H9 (cell line): ENCODE results near the gene RASL10A. TPM values are rescaled to one million over a fixed set of nuclear protein-coding genes. Genes with fewer than 3 reads are reported as not detected.

Experiments used
- DNase-seq: peaks from one replicate; pipeline ENCODE4 v3.0.0-alpha.2; 2017
- H2AFZ ChIP-seq: one replicate; pipeline ENCODE4 v1.6.1; 2013; ENCODE audit warnings: mild to moderate bottlenecking, low read length, control low read depth, moderate library complexity
- H2AK5ac ChIP-seq: 2 replicates; pipeline ENCODE4 v1.6.1; 2013; ENCODE audit warnings: low read length, control low read depth, mixed read lengths; ENCODE audit not compliant: insufficient read length
- H2BK120ac ChIP-seq: one replicate; pipeline ENCODE4 v1.6.1; 2013; ENCODE audit warnings: low read depth, mild to moderate bottlenecking, low read length, control low read depth, inconsistent platforms; ENCODE audit not compliant: poor library complexity, severe bottlenecking
- H2BK12ac ChIP-seq: 2 replicates; pipeline ENCODE4 v1.6.1; 2013; ENCODE audit warnings: low read length, control low read depth, mixed read lengths, low read depth; ENCODE audit not compliant: insufficient read length
- H2BK15ac ChIP-seq: 2 replicates; pipeline ENCODE4 v1.6.1; 2013; ENCODE audit warnings: low read depth, low read length, control low read depth
- H2BK20ac ChIP-seq: one replicate; pipeline ENCODE4 v1.6.1; 2013; ENCODE audit warnings: low read depth, mild to moderate bottlenecking, low read length, control low read depth, inconsistent platforms; ENCODE audit not compliant: poor library complexity, severe bottlenecking
- H2BK5ac ChIP-seq: 2 replicates; pipeline ENCODE4 v1.6.1; 2013; ENCODE audit warnings: low read length, control low read depth, mixed read lengths; ENCODE audit not compliant: insufficient read length
- H3K14ac ChIP-seq: 2 replicates; pipeline ENCODE4 v1.6.1; 2013; ENCODE audit warnings: low read length, control low read depth; ENCODE audit not compliant: insufficient read depth
- H3K18ac ChIP-seq: 2 replicates; pipeline ENCODE4 v1.6.1; 2013; ENCODE audit warnings: low read depth, mild to moderate bottlenecking, mixed read lengths, low read length, control low read depth; ENCODE audit not compliant: insufficient read length
- H3K23ac ChIP-seq: 2 replicates; pipeline ENCODE4 v1.6.1; 2013; ENCODE audit warnings: low read length, control low read depth, mixed read lengths, low read depth; ENCODE audit not compliant: insufficient read length
- H3K23me2 ChIP-seq: 2 replicates; pipeline ENCODE4 v1.6.1; 2013; ENCODE audit warnings: low read depth, mild to moderate bottlenecking, mixed read lengths, low read length, control low read depth; ENCODE audit not compliant: insufficient read length, poor library complexity, severe bottlenecking
- H3K27ac ChIP-seq: 2 replicates; pipeline ENCODE4 v1.5.1; 2013; ENCODE audit warnings: low read length, control low read depth, mixed read lengths, low read depth; ENCODE audit not compliant: insufficient read length
- H3K27me3 ChIP-seq: 2 replicates; pipeline ENCODE4 v1.6.1; 2013; ENCODE audit warnings: low read length, control low read depth, inconsistent platforms; ENCODE audit not compliant: insufficient read depth
- H3K4ac ChIP-seq: 2 replicates; pipeline ENCODE4 v1.6.1; 2013; ENCODE audit warnings: low read depth, mild to moderate bottlenecking, control low read depth, inconsistent platforms, low read length, moderate library complexity
- H3K4me1 ChIP-seq: 2 replicates; pipeline ENCODE4 v1.6.1; 2013; ENCODE audit warnings: low read length, control low read depth, inconsistent platforms; ENCODE audit not compliant: insufficient read depth
- H3K4me2 ChIP-seq: 2 replicates; pipeline ENCODE4 v1.6.1; 2013; ENCODE audit warnings: low read length, control low read depth, mixed read lengths; ENCODE audit not compliant: insufficient read length, insufficient read depth
- H3K56ac ChIP-seq: 2 replicates; pipeline ENCODE4 v1.6.1; 2013; ENCODE audit warnings: low read depth, mild to moderate bottlenecking, mixed read lengths, low read length, control low read depth; ENCODE audit not compliant: insufficient read length
- H3K79me1 ChIP-seq: 2 replicates; pipeline ENCODE4 v1.6.1; 2013; ENCODE audit warnings: low read depth, mild to moderate bottlenecking, moderate library complexity, low read length, control low read depth, inconsistent platforms; ENCODE audit not compliant: insufficient read depth, poor library complexity, severe bottlenecking
- H3K79me2 ChIP-seq: 2 replicates; pipeline ENCODE4 v1.6.1; 2013; ENCODE audit warnings: low read length, control low read depth, inconsistent platforms; ENCODE audit not compliant: insufficient read depth
- H3K9ac ChIP-seq: 2 replicates; pipeline ENCODE4 v1.6.1; 2013; ENCODE audit warnings: low read length, control low read depth, mixed read lengths; ENCODE audit not compliant: insufficient read length; ENCODE audit errors: extremely low read depth
- H3K9me3 ChIP-seq: one replicate; pipeline ENCODE4 v1.6.1; 2013; ENCODE audit warnings: low read depth, low read length, inconsistent platforms; ENCODE audit not compliant: control insufficient read depth
- H3T11ph ChIP-seq: one replicate; pipeline ENCODE4 v1.6.1; 2013; ENCODE audit warnings: mild to moderate bottlenecking, low read length, control low read depth, inconsistent platforms
- H4K20me1 ChIP-seq: one replicate; pipeline ENCODE4 v1.6.1; 2013; ENCODE audit not compliant: control insufficient read depth, insufficient read length, insufficient read depth
- H4K5ac ChIP-seq: 2 replicates; pipeline ENCODE4 v1.6.1; 2013; ENCODE audit warnings: low read depth, mild to moderate bottlenecking, mixed read lengths, low read length, control low read depth; ENCODE audit not compliant: insufficient read length
- H4K8ac ChIP-seq: replicated peaks from 2 replicates; pipeline ENCODE4 v1.6.1; 2013; ENCODE audit warnings: low read length, control low read depth, mixed read lengths, low read depth; ENCODE audit not compliant: insufficient read length
- H4K91ac ChIP-seq: 2 replicates; pipeline ENCODE4 v1.6.1; 2013; ENCODE audit warnings: low read depth, mild to moderate bottlenecking, moderate library complexity, mixed read lengths, low read length, control low read depth; ENCODE audit not compliant: insufficient read length
- H3K27ac Mint-ChIP-seq, 3 experiments: 2 replicates in 2 of 3; 3 replicates in 1 of 3; pipeline ENCODE4 v1.8.0; 2020 to 2021; ENCODE audit warnings: mixed read lengths in 3 of 3, mild to moderate bottlenecking in 1 of 3, moderate library complexity in 1 of 3
- H3K27me3 Mint-ChIP-seq: 2 replicates; pipeline ENCODE4 v1.8.0; 2021; ENCODE audit warnings: low read depth, mild to moderate bottlenecking, moderate library complexity, mixed read lengths
- H3K36me3 Mint-ChIP-seq, 3 experiments: 2 replicates in 2 of 3; 3 replicates in 1 of 3; pipeline ENCODE4 v1.8.0; 2020 to 2021; ENCODE audit warnings: low read depth in 3 of 3, mixed read lengths in 3 of 3; ENCODE audit not compliant: insufficient read depth in 1 of 3
- H3K4me1 Mint-ChIP-seq, 2 experiments: 2 replicates each; pipeline ENCODE4 v1.8.0; 2020; ENCODE audit warnings: mixed read lengths in 2 of 2
- H3K4me3 Mint-ChIP-seq, 2 experiments: 2 replicates in 1 of 2; 3 replicates in 1 of 2; pipeline ENCODE4 v1.8.0; 2020 to 2021; ENCODE audit warnings: mild to moderate bottlenecking in 2 of 2, mixed read lengths in 2 of 2, moderate library complexity in 1 of 2
- H3K9me3 Mint-ChIP-seq, 2 experiments: 2 replicates in 1 of 2; 3 replicates in 1 of 2; pipeline ENCODE4 v1.8.0; 2020; ENCODE audit warnings: mild to moderate bottlenecking in 2 of 2, mixed read lengths in 2 of 2, moderate library complexity in 1 of 2
- WGBS: extraction: QIAGEN DNeasy Blood & Tissue Kit; methylation state at CpG from one replicate; pipeline ENCODE4 v1.1.7; 2013; ENCODE audit warnings: missing lambda C conversion rate, low lambda C conversion rate, mixed read lengths; ENCODE audit not compliant: insufficient read length; ENCODE audit errors: extremely low coverage; 5-methylcytosine and 5-hydroxymethylcytosine counted together
- total RNA-seq: library from RNA; stranded (reverse); gene quantifications from 2 replicates; pipeline ENCODE4 v1.2.1, GENCODE V29; 2021
- TF ChIP-seq, protein P1 (sequence below): fragments of 200-600 bp; sonication (generic); conservative IDR thresholded peaks from 3 replicates; pipeline ENCODE4 v1.8.0; 2021; ENCODE audit warnings: antibody characterized with exemption, mild to moderate bottlenecking

RASL10A gene
- total RNA-seq, 1 experiment from 2014 or later, result 0.90 TPM

DNA sequence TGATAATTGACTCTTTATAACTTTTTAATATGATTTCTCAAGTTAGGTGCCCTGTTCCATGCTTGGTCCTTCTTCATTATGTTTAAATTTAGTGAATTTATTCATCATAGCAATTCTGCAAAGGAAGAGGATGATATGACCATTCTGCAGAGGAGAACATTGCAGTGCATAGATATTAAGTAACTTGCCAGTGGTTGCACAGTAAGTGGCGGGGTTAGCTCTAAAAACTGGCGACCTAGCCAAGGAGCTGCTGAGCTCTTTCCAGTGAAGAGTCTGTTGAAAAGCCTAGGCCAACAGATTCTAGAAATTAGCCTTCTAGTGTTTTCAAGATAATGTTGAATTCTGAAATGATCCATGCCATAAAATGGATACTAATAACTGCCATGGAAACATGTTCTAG, 42.9 kb downstream of the RASL10A start:
- H4K20me1 ChIP-seq, result no peaks in the 10 kb centered on the region
- no peak overlapping the region for H2BK120ac ChIP-seq
- no CpG with 5 or more reads among the region's 2 CpGs for WGBS
- peaks cover 8% of the 10 kb centered on the region for H3K4me1 ChIP-seq
- no peak overlapping the region for H2AFZ ChIP-seq
- H3K23ac ChIP-seq, result no peak overlapping the region
- no peak for DNase-seq
- no peak overlapping the region for H3K56ac ChIP-seq
- no peak overlapping the region for H3K4ac ChIP-seq
- H2BK12ac ChIP-seq, result no peak overlapping the region
- no peak overlapping the region for H4K91ac ChIP-seq
- no peak overlapping the region for H2BK15ac ChIP-seq
- no peak overlapping the region for H3K9ac ChIP-seq
- H3T11ph ChIP-seq, result no peak overlapping the region
- no peaks in the 10 kb centered on the region for H3K9me3 ChIP-seq
- H3K79me1 ChIP-seq, result peaks cover 3% of the 10 kb centered on the region
- Mint-ChIP-seq H3K9me3 (peaks cover 0 to 4% of the 10 kb centered on the region in 2 experiments; a peak in 2 of 5 replicates), H3K36me3 (peaks cover 71 to 89% (median 88%) of the 10 kb centered on the region in 3 experiments), H3K4me1 (peaks cover 33 to 37% of the 10 kb centered on the region in 2 experiments), H3K27me3 (no peaks in the 10 kb centered on the region), H3K27ac (no peak overlapping the region), H3K4me3 (no peak overlapping the region)
- H3K14ac ChIP-seq, result no peak overlapping the region
- TF ChIP-seq, protein P1, sequence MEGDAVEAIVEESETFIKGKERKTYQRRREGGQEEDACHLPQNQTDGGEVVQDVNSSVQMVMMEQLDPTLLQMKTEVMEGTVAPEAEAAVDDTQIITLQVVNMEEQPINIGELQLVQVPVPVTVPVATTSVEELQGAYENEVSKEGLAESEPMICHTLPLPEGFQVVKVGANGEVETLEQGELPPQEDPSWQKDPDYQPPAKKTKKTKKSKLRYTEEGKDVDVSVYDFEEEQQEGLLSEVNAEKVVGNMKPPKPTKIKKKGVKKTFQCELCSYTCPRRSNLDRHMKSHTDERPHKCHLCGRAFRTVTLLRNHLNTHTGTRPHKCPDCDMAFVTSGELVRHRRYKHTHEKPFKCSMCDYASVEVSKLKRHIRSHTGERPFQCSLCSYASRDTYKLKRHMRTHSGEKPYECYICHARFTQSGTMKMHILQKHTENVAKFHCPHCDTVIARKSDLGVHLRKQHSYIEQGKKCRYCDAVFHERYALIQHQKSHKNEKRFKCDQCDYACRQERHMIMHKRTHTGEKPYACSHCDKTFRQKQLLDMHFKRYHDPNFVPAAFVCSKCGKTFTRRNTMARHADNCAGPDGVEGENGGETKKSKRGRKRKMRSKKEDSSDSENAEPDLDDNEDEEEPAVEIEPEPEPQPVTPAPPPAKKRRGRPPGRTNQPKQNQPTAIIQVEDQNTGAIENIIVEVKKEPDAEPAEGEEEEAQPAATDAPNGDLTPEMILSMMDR, result no peak
- H4K8ac ChIP-seq, result no peak overlapping the region
- no peak overlapping the region for H3K18ac ChIP-seq
- no peak overlapping the region for H4K5ac ChIP-seq
- no peak overlapping the region for H2AK5ac ChIP-seq
- no peak overlapping the region for H2BK5ac ChIP-seq
- peaks cover 14% of the 10 kb centered on the region for H3K23me2 ChIP-seq
- H3K27ac ChIP-seq, result no peak overlapping the region
- H3K4me2 ChIP-seq, result no peak overlapping the region
- H3K27me3 ChIP-seq, result no peaks in the 10 kb centered on the region
- peaks cover 58% of the 10 kb centered on the region for H3K79me2 ChIP-seq
- H2BK20ac ChIP-seq, result no peak overlapping the region
